Astrocyte of the spinal cord (primary cell): ENCODE results near the gene CCL7.

Experiments
- DNase-seq: peaks from one replicate; pipeline ENCODE4 v3.0.0; 2011; ENCODE audit warnings: low read depth, low spot score
- H3K4me3 ChIP-seq: 2 replicates; pipeline ENCODE4 v1.5.1; 2011; ENCODE audit warnings: low read depth, mild to moderate bottlenecking, low read length, moderate library complexity
- CTCF ChIP-seq: IDR thresholded peaks from 2 replicates; pipeline ENCODE4 v1.5.1; 2012; ENCODE audit warnings: low read depth, mild to moderate bottlenecking, low read length, inconsistent platforms
- in situ Hi-C: cut with HindIII; loops from 2 replicates; pipeline ENCODE4 v1.10.0; 2017; ENCODE audit warnings: low sequenced_read_pairs

Gene CCL7

GRCh38 chr17:34246446-34246845 lies 23.6 kb upstream of the CCL7 start:
- no peak overlapping the region for H3K4me3 ChIP-seq
- no peak for TF ChIP-seq CTCF
- no peak for DNase-seq
- in situ Hi-C loops, result no loop called here

GRCh38 chr17:34246881-34247280 lies 23.1 kb upstream of the CCL7 start:
- no peak for TF ChIP-seq CTCF
- H3K4me3 ChIP-seq, result no peak overlapping the region
- in situ Hi-C loops, result no loop called here
- no peak for DNase-seq

- in situ Hi-C loops, result no loop called here
- peak; percentile 80 for DNase-seq
- no peak for TF ChIP-seq CTCF
- H3K4me3 ChIP-seq, result no peak overlapping the region
Measured at GRCh38 chr17:34248511-34249024, 21.5 kb upstream of the CCL7 start.

GRCh38 chr17:34249061-34249460 lies 21.0 kb upstream of the CCL7 start:
- no peak overlapping the region for H3K4me3 ChIP-seq
- in situ Hi-C loops, result no loop called here
- TF ChIP-seq CTCF, result no peak
- no peak for DNase-seq

- TF ChIP-seq CTCF, result no peak
- in situ Hi-C loops, result no loop called here
- no peak overlapping the region for H3K4me3 ChIP-seq
- no peak for DNase-seq
Measured at GRCh38 chr17:34249478-34249877, 20.5 kb upstream of the CCL7 start.

GRCh38 chr17:34251186-34251585 lies 18.8 kb upstream of the CCL7 start:
- in situ Hi-C loops, result no loop called here
- TF ChIP-seq CTCF, result no peak

GRCh38 chr17:34252095-34252443 lies 18.0 kb upstream of the CCL7 start:
- no peak for DNase-seq
- TF ChIP-seq CTCF, result no peak
- in situ Hi-C loops, result no loop called here
- no peak overlapping the region for H3K4me3 ChIP-seq

More at GRCh38 chr17:34251186-34251585, 18.8 kb upstream of the CCL7 start:
- H3K4me3 ChIP-seq, result no peak overlapping the region
- no peak for DNase-seq
